ENCODE measurements around the gene XPNPEP1.

Gene XPNPEP1

DNA sequence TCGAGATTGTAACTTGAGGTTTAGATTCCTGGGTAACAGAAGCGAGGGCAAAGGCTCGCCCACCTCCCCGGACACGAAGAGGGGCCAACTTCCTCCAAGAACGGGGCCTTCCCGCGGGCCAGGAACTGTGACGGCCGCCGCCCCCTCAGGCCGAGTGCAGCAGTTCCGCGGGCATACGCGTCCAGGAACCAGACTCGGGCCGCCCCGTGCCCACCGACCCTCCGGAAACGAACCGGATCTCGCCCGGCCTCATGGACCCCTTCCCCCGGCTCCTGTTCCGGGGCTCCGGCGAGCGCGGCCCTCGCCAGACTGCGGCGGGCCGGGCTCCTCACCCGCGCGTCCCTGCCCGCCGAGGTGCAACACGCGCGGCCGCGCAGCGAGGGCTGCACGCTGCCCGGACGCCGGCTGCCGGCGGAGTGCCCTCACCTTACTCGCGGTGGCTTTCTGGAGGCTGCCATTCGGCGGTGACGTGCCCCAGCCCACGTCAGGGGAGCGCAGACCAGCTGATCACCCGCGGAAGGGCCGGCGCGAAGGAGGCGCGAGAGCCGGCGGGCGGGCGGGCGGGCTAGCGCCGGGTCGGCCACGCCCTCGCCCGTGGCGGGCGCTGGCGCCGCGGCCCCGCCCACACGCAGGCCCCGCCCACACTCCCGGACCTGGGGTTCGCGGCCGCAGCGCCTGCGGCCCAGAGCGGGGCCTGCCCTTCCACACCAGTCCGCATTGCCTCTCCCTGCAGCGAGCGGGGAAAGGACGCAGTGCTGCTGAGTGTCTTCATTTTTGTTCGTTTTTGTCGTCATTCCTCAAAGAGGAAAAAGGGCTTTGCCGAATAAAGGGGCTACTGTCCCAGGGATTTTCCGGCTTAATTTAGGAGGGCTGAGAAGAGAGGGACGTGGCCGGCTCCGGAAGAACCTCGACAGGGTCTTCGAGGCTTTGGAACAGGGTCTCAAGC lies at the start of gene XPNPEP1:
XPNPEP1 (minus strand) TSS at position 536 of the 946 bp plus-strand sequence; CDS start at position 458, 78 bp downstream.
- peak; percentile 20 to 90 (median 82) for DNase-seq

- DNase-seq: no peak
These were observed 49.2 kb upstream of the XPNPEP1 start for GRCh38 chr10:109972372-109973001.

GRCh38 chr10:109971634-109972033 lies 48.3 kb upstream of the XPNPEP1 start:
- no peak for DNase-seq

- DNase-seq: peak in 4 of 51 donors; percentile 6 to 35 (median 13)
These were observed 46.5 kb upstream of the XPNPEP1 start for GRCh38 chr10:109969760-109970346.

- peak in 20 of 51 donors; percentile 9 to 45 (median 30) for DNase-seq
These were observed 45.8 kb upstream of the XPNPEP1 start for GRCh38 chr10:109968953-109969759.

DNA sequence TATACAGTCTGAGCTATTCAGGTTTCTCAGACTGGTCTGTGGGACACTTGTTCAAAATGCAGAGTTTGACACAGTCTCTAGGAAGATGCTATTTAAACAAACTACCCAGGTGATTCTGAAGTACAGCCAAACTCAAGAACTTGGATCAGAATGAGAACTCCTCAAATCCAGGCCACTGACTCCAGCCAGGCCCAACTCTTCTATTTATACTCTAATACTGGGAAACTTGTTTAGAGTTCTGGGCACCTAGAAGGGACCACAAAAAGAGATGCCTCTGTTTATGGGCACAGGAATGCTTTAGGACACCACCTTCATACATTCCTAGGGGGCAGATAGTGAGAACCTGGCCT lies 44.4 kb upstream of the XPNPEP1 start:
- DNase-seq: no peak

- no peak for DNase-seq
These were observed 43.8 kb upstream of the XPNPEP1 start for GRCh38 chr10:109966961-109967738.

DNA sequence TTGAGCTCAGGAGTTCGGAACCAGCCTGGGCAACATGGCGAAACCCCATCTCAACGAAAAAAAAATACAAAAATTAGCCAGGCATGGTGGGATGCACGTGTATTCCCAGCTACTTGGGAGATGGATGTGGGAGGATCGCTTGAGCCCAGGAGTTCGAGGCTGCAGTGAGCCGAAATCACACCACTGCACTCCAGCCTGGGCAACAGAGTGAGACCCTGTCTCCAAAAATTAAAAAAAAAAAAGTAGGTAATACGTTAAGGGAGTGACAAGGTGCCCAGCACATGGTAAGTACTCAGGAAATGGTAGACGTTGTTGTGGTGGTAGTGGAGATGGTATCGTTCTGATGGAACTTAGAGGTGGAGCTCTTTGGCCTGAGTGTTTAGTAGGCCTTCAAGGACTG lies 41.0 kb upstream of the XPNPEP1 start:
- DNase-seq: no peak

GRCh38 chr10:109963439-109963838 lies 40.1 kb upstream of the XPNPEP1 start:
- no peak for DNase-seq

DNA sequence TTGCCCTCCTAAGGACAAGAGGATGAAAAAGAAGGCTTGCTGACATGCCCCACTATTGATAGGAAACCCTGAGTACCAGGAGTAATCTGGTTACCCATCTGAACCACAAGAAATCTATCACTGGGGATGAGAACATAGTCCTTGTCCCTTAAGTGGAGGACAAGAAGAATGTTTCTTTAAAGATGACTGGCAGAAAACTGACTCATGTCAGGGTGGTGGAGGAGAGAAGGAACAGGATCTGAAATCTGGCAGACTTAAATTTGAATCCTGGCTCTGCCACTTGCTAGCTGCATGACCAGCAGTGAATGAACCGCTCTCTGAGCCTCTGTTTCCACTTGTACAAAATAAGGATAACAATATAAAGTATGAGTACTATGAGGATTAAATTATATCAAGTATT lies 38.9 kb upstream of the XPNPEP1 start:
- DNase-seq: no peak

- DNase-seq: no peak
These were observed 38.1 kb upstream of the XPNPEP1 start for GRCh38 chr10:109961174-109962001.

GRCh38 chr10:109960682-109961081 lies 37.4 kb upstream of the XPNPEP1 start:
- DNase-seq: no peak

- no peak for DNase-seq
These were observed 36.2 kb upstream of the XPNPEP1 start for GRCh38 chr10:109959259-109960145.

GRCh38 chr10:109958059-109958458 lies 34.7 kb upstream of the XPNPEP1 start:
- no peak for DNase-seq

DNA sequence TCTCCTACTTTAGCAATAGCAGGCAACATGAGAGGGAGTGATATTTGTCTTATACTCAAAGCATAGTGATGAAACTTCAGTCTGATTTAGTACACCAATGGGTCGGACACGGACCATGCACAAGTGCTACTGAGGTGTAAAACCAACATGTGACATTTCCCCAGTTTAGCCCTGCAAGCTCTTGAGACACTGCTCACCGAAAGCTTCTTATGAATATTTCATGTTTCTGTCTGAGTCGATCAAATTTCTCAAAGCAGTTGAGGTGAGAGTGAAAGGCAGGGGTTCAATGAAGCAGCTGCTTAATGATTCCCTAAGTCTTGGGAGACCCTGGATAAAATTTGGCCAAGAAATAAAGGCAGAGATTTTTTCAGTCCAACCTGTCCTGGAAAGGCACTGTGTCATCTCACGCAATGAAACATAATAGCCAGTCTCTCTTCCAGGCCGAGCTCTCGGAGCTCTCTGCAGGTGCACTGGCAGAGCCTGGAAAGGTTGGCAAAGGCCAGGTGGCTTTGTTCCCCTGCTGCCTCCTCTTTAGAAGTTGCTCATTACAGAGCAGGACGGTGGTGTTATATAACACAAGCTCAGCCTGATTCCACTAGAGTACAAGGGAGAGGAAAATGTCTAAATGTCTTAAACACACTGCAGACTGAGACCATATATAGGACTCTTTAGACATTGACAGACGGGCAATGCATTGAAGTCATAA lies 33.9 kb upstream of the XPNPEP1 start:
- peak in 1 of 51 donors; percentile 18 for DNase-seq

DNA sequence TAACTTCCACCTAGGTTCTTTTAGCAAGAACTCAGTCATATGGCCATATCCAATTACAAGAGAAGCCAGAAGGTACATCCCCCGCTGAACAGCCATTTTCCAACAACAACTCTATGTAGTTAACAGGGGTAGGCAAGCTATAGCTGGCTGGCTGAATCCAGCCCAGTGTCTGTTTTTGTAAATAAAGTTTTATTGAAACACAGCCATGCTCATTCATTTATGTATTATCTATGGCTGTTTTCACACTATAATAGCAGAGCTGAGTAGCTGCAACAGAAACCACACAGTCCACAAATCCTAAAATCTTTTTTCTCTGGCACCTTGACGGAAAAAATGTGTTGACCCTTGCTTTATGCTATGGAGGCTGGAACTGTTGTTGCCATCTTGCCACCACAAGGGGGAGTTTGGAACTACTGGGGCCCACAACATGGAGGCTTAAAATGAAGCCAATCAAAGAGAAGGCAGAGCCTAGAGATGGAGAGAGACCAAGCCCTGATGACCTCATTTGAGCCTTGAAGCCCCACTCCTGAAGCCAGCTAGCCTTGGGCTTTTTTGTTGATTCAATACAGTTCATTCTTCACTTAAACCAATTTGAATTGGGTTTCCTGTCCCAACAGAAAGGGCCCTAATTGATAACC lies 33.3 kb upstream of the XPNPEP1 start:
- DNase-seq: no peak

- DNase-seq: no peak
These were observed 30.5 kb upstream of the XPNPEP1 start for GRCh38 chr10:109953766-109954165.

GRCh38 chr10:109952526-109952925 lies 29.2 kb upstream of the XPNPEP1 start:
- no peak for DNase-seq

Measured in hypothalamus (tissue), 51 donors.